SW480 (cell line): ENCODE data around the gene ITGAE.

Source experiments
- DNase-seq: peaks from one replicate; pipeline ENCODE4 v3.0.0-alpha.2; 2016; ENCODE audit warnings: low spot score

ITGAE gene

DNA sequence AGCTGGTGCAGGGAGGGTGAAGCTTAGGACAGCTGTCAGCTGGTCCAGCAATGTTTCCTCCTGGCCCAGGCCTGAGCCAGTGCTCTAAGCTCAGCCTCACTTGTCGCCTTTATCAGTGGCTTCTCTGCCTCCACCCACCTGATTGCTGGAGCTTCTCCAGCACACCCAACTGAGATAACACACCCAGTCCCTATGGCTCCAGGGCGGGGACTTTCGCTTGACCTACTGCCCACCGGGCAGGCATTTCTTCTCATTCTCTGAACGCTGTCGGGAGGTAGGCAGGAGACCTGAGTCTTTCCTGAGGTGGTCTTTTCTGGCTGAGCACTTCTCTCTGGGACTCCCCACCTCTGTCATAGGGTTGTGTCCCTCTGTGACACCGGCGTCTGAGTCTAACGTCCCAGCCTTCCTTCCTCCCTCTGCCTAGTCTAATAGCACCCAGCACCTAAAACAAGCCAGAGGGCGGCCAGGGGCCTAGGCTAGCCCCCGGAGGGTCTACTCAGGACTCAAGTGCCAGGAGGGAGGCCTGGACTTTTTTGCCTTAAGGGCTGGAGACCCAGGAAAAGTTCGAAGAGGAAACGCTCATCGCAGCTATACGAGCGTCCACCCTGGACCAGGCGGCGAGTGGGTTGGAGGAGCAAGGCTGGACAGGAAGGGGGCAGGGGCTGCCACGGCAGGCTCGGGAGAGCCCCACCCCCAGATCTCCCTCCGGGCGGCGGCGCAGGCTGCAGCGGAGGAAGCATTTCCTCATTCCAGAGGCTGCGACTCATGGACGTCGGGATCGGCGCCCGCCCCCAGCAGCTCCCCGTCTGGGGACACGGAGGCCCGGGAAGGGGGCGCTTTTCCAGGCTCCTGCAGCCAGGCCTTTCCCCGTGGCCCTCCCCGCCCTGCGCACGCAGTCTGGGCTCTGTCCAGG, 133.4 kb downstream of the ITGAE start:
- peak; percentile 87 for DNase-seq

DNA sequence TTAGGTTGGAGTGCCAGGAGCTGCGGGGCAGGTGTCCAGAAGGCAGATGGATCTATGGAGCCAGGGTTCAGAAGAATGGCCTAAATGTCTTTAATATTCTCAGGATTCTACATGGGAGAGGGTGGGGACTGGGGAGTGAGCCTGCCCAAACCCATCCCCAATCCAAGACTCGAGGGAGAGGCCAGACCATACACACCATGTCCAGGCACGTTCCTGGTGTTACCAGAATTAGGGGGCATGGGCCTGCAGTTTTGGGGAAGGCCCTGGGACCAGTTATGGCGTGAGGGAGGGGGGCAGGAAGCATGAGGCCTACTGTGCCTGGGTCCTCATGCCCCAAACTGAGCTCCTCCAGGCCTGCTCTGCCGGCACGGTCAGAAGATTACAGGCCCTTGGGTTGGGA, 134.5 kb downstream of the ITGAE start:
- DNase-seq: no peak

DNA sequence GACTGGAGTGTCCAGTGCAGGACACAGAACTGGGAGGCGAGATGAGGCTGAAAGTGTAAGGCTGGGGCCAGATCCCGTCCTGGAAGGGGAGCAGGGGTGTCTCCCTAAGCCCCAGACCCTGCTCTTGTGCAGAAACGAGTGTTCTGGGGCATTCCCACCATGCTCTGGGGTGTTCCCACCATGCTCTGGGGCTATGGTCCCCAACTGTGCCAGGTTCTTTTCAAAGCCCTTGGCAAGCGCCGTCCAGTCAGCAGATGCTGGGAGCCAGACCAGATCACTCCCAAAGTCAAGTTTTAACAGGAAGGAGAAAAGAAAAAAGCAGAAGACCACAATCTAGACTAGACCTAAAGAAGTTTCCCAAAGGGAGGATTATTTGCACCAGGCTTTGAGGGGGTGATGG, 135.2 kb downstream of the ITGAE start:
- no peak for DNase-seq
